Stimulated activated CD8-positive, alpha-beta memory T cell treated with anti-CD3 and anti-CD28 coated beads, Interleukin-4, amount 100 ng/mL, for 1 hour (primary cell): ENCODE measurements around the gene BCO1.

ENCODE experiments used
- DNase-seq, 2 donors: peaks; one replicate each; pipeline ENCODE4 v3.0.0-alpha.2; 2020; ENCODE audit warnings: low read depth in 2 of 2, low spot score in 1 of 2

The BCO1 gene

GRCh38 chr16:81316176-81316496, 77.6 kb downstream of the BCO1 start:
- no peak for DNase-seq

- DNase-seq: no peak
These were observed 80.2 kb downstream of the BCO1 start for GRCh38 chr16:81318711-81319110.

DNA sequence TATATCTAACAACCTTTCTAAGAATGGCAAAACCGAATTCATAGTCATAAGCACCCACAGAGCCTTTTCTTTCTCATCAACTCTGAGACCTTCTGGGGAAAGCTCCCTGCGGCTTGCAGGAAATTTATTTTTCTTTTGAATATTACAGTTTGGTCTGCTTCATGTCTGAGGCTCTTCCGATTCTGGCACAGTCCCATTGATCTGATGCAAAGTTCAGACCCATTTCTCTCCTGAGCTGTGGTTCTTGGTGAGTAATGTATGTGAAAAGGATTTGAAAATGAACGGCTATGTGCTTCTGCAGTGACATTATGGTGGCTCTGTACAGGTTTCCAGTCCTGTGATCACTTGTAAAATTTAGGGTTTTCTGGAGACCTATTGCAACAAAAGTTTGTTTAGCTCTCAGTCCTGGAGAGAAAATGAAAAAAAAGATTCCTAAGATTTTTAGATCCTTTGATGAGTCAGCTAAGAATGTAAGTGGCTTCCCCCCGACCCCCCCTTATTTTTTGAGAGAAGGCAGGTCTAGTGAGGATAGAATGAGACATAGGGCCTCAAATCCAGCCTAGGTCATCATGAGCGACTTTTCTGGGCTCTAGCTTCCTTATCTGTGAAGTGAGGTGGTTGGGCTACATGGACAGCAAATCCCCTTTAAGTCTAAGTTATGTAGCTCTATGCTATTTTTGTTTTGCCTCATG, 80.9 kb downstream of the BCO1 start:
- DNase-seq: no peak

GRCh38 chr16:81321039-81321438, 82.5 kb downstream of the BCO1 start:
- no peak for DNase-seq

- no peak for DNase-seq
These were observed 83.0 kb downstream of the BCO1 start for GRCh38 chr16:81321536-81321935.

- no peak for DNase-seq
These were observed 86.3 kb downstream of the BCO1 start for GRCh38 chr16:81324808-81325207.

DNA sequence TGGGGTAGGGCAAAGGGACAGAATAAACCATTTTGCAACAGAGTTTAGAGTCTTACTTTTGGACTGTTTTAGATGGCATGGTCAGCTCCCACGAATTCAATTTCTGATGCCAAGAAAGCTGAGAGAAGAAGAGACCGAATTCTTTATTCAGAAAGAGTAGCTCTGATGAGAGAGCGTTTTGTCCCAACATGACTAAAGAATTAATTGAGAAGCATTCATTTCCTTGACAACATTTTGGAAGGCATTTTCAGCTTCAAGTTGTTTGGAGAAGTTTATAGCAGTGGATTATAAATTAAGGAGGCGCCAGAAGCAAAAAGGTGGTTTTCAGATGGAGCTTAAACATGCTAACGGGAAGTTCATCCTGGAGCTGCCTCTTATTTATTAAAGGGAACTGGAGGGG, 88.5 kb downstream of the BCO1 start:
- no peak for DNase-seq

GRCh38 chr16:81327447-81328196, 89.1 kb downstream of the BCO1 start:
- DNase-seq: no peak

DNA sequence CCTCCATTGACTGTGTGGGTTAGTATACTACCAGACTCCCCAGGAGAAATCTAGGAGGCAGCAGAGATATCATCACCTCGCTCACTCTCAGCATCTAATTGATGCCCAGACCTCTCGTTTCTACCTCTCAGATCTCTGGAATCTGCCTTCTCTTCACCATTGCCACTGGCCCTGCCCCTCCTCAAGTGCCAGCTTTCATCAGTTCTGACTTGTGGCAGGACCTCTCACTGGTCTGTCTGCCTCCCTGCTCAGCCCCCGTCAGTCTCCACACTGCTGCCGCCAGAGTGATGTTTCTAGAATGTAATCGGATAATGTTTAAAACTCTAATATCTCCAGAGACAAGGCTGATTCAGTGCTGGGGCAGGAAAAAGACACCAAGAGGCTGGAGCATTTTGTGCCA, 91.5 kb downstream of the BCO1 start:
- DNase-seq: no peak

DNA sequence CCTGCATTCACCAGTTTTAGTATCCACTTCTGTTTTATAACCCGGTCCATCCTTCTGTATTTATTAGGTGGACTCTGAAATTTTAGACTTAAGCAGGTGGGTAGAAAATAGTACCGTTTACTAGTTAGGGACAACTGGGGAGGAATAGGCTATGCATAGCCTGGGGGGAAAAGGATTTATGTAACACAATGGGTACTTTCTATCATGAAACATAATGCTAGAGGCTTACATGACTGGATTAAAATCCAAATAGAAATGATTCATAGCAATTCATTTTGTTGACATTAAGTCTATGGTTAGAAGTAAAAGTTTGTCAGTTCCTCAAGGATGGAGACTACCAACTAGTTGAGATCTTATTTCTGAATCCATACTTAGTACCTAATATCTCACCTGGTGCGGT, 94.9 kb downstream of the BCO1 start:
- no peak for DNase-seq

- no peak for DNase-seq
These were observed 97.2 kb downstream of the BCO1 start for GRCh38 chr16:81335669-81336068.

GRCh38 chr16:81337097-81337496, 98.6 kb downstream of the BCO1 start:
- DNase-seq: no peak
